ENCODE results near the gene TRIM33. TPM values are rescaled to one million over a fixed set of nuclear protein-coding genes. Genes with fewer than 3 reads are reported as not detected.

TRIM33 gene
- total RNA-seq: 41.4 TPM

DNA sequence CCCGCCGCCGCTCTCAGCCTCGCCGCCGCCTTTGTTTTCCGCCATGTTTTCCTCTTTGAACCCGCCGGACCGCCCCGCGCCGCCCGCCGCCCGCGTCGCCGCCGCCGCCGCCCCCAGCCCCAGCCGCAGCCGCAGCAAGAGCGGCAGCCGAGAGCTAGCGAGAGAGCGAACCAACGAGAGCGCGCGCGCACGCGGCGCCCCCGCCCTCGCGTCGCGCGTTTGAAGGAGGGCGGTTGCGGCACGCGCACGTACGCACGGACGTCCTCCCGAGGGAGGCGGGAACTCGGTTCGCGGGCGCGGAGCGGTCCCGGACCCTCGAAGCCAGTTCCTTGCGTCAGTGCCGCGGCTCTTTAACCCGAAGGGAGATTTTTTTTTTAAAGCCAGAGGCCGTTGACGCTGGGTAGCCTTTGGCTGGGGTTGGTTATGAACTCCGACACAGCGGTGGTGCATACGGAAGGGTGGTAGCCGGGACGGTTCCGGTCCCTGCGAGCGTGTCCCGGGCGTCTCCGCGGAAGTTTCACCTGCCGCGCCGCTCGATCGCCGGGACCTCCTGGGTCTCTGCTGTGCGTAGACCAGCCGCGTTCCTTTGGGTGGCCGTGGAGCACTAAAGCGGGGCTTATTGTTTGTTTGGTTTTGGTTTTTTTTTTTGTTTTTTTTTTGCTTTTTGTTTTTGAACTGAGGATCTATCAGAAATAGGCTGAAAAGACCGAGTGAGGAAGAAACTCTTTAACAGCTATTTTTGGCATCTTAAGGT, at the start of gene TRIM33:
TRIM33 (minus strand) TSS at position 172 of the 754 bp plus-strand sequence; CDS start at position 45, 127 bp downstream.
- DNase-seq (ENCODE audit: low spot score): peak; percentile 94
- ATAC-seq: peak; percentile 98
- intact Hi-C loops (cut with DNase I): no loop called here

DNA sequence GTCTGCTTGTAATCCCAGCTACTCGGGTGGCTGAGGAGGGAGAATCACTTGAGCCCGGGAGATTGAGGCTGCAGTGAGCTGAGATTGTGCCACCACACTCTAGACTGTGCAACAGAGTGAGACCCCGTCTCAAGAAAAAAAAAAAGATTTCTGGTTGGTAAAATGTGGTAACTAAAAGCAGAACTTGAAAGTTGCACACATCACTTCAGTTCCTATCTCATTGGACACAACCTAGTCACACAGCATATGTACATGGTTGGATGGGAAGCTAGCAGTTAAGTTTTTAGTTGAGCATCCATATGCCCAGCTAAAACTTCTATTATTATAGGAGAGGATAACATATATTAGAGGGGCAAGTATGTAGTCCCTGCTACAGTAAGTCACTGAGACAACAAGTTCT, 48.4 kb upstream of the TRIM33 start:
- ATAC-seq: no peak
- intact Hi-C loops (cut with DNase I): no loop called here
- no peak for DNase-seq (ENCODE audit: low spot score)

GRCh38 chr1:114558544-114558943, 47.5 kb upstream of the TRIM33 start:
- ATAC-seq: no peak
- intact Hi-C loops (cut with DNase I): no loop called here
- no peak for DNase-seq (ENCODE audit: low spot score)

GRCh38 chr1:114554577-114554976, 43.6 kb upstream of the TRIM33 start:
- DNase-seq (ENCODE audit: low spot score) (no peak), ATAC-seq (no peak)
- intact Hi-C loops (cut with DNase I): no loop called here

- ATAC-seq (no peak), DNase-seq (ENCODE audit: low spot score) (no peak)
- intact Hi-C loops (cut with DNase I): no loop called here
Observed at GRCh38 chr1:114552106-114552639, 41.2 kb upstream of the TRIM33 start.

DNA sequence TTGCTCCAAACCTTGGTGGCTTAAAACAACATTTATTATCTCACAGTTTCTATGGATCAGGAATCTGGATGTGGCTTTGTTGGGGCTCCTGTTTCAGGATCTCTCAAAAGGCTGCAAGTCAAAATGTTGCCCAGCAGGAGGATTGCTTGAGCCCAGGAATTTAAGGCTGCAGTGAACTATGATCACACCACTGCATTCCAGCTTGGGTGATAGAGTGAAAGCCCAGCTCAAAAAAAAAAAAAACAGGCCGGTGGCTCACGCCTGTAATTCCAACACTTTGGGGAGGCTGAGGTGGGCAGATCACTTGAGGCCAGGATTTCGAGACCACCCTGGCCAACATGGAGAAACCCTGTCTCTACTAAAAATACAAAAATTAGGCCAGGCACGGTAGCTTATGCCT, 40.4 kb upstream of the TRIM33 start:
- ATAC-seq: no peak

GRCh38 chr1:114550336-114550735, 39.3 kb upstream of the TRIM33 start:
- intact Hi-C loops (cut with DNase I): no loop called here
- DNase-seq (ENCODE audit: low spot score): no peak
- ATAC-seq: no peak

More for the DNA sequence above, 40.4 kb upstream of the TRIM33 start:
- no peak for DNase-seq (ENCODE audit: low spot score)
- intact Hi-C loops (cut with DNase I): no loop called here

GRCh38 chr1:114549137-114549536, 38.1 kb upstream of the TRIM33 start:
- intact Hi-C loops (cut with DNase I): no loop called here
- ATAC-seq (no peak), DNase-seq (ENCODE audit: low spot score) (no peak)

GRCh38 chr1:114547076-114547475, 36.1 kb upstream of the TRIM33 start:
- DNase-seq (ENCODE audit: low spot score) (no peak), ATAC-seq (no peak)
- intact Hi-C loops (cut with DNase I): no loop called here

GRCh38 chr1:114545796-114546195, 34.8 kb upstream of the TRIM33 start:
- ATAC-seq (no peak), DNase-seq (ENCODE audit: low spot score) (no peak)
- intact Hi-C loops (cut with DNase I): no loop called here

GRCh38 chr1:114545315-114545714, 34.3 kb upstream of the TRIM33 start:
- ATAC-seq (no peak), DNase-seq (ENCODE audit: low spot score) (no peak)
- intact Hi-C loops (cut with DNase I): no loop called here

DNA sequence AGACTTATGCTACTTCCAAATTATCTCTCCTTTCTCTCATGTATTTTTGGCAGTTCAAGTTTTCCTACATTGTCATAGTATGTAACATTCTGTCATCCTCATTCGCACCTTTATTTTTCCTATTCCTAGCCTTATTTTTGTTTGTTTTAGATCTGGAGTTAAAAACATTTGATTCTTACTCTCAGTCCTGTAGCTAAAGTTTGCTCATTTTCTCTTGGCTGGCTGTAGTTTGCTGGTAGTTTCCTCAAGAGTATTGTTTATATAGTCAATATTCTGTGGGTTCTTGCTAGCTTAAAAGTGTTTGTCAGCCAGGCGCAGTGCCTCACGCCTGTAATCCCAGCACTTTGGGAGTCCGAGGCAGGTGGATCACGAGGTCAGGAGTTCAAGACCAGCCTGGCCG, 29.8 kb upstream of the TRIM33 start:
- intact Hi-C loops (cut with DNase I): no loop called here
- no peak for ATAC-seq
- no peak for DNase-seq (ENCODE audit: low spot score)

- intact Hi-C loops (cut with DNase I): no loop called here
- DNase-seq (ENCODE audit: low spot score): no peak
- ATAC-seq: no peak
Observed at GRCh38 chr1:114540272-114540671, 29.3 kb upstream of the TRIM33 start.

DNA sequence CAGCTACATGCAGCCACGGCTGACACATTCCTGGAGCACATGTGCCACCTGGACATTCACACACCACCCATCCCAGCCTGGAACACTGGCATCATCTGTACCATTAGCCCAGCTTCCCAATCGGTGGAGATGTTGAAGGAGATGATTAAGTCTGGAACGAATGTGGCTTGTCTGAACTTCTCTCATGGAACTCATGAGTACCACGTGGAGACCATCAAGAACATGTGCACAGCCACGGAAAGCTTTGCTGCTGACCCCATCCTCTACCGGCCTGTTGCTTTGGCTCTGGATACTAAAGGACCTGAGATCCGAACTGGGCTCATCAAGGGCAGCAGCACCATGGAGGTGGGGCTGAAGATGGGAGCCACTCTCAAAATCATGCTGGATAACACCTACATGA, 25.0 kb upstream of the TRIM33 start:
- intact Hi-C loops (cut with DNase I): no loop called here
- no peak for DNase-seq (ENCODE audit: low spot score)
- no peak for ATAC-seq

DNA sequence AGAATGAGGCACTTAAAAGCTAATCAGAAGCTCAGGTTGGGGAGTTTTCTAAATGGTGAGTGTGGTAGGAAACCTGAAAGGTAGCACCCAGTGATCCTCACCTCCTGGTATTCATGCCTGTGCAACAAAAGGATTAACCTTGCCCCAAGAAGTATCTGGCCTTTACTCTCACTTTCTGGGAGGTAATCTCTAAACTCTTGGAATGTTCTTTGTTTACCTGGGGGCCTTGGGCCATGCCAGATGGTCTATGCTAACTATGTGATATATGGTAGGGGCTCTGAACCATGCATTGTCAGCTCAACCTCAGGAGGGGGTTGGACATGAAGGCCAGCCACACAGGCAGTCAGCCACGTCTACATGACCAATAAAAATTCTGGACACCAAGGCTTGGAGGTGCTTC, 24.4 kb upstream of the TRIM33 start:
- intact Hi-C loops (cut with DNase I): no loop called here
- DNase-seq (ENCODE audit: low spot score) (no peak), ATAC-seq (no peak)

DNA sequence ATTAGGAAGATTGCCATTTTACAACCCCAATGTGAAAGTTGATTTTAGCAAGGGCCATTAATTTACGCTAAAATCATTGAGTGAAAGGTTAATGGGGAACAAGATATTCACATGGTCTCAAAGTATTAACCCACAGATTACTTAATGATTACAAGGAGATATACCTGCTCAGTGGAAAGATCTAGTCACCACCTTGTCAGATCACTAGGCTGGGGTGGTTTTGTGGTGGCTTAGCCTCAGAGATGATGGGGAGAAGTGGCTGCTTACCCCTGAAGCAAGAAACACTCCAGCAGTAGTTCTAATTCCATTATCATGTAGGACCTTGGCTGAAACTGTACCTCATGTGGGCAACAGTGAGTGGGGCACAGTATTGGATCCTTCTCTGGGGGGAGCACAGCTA, 20.1 kb upstream of the TRIM33 start:
- intact Hi-C loops (cut with DNase I): no loop called here
- DNase-seq (ENCODE audit: low spot score) (no peak), ATAC-seq (no peak)

DNA sequence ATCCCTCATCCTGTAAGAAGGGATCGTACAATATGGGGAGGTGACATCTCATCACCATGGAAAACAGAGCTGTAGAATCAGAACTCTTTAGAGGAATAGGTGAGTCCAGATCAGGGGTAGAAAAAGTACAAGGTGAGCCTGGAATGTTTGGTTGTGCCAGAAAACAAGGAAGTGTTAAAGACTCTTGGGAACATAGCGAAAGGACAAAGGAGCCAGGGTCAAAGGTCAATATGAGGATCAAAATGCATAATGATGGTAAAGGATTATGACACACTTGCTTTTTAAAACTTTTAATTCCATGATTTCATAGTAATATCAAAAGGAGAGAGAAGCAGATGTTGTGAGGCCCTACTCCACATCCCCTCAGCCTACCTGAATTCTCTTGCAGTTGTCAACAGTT, 19.2 kb upstream of the TRIM33 start:
- ATAC-seq (no peak), DNase-seq (ENCODE audit: low spot score) (no peak)
- intact Hi-C loops (cut with DNase I): no loop called here

DNA sequence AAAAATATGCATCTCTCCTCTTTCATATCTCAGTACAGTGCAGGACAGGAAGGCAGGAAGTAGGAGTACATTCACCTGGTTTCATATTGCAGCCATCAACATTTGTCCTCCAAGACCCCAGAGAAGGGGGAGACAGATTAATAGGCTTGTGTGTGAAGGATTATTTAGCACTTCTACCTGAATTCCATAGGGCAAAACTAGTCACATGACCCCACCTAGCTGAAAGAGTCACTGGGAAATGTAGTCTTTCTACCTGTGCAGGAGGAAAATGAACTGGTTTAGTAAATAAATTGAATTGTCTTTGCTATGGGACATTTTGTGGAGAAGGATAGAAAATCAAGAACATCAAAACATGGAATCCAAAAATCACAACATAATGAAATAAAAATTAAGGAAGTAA, 13.9 kb upstream of the TRIM33 start:
- DNase-seq (ENCODE audit: low spot score) (no peak), ATAC-seq (no peak)
- intact Hi-C loops (cut with DNase I): no loop called here

DNA sequence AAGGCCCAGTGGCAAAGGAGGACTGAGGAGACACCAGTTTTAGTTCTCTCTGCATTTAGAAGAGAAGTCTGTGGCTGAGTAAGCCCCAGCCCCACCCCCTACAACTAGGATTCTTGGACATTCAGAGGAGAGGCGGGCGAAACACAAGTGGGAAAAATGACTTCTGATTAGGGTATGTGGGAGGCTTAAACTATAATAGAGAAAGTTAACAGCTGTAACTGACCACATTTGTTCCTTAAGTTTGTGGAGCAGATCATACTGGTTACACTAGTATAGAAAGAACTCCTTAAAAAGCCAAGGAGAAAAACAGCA, 11.2 kb upstream of the TRIM33 start:
- DNase-seq (ENCODE audit: low spot score): no peak
- intact Hi-C loops (cut with DNase I): no loop called here
- ATAC-seq: no peak

GRCh38 chr1:114521396-114522263, 10.6 kb upstream of the TRIM33 start:
- ATAC-seq (no peak), DNase-seq (ENCODE audit: low spot score) (no peak)
- intact Hi-C loops (cut with DNase I): no loop called here

All from sciatic nerve (tissue), 2 donors.